ENCODE results near the gene TRIM29. TPM values are rescaled to one million over a fixed set of nuclear protein-coding genes. Genes with fewer than 3 reads are reported as not detected.
A peak's percentile ranks its signal among the peaks of the same experiment; 100 is the strongest.

Gene TRIM29
- total and polyA plus RNA-seq, 2 donors from 2014 or later = 0.65 to 32.9 TPM

GRCh38 chr11:120169981-120170698, 32.2 kb upstream of the TRIM29 start:
- Histone ChIP-seq H3K27me3 (ENCODE audit: control insufficient read depth, insufficient read depth, low read length) (no peaks in the 10 kb centered on the region), H3K9ac (ENCODE audit: low read length in 3 of 3) (no peak overlapping the region), H3K9me3 (ENCODE audit: control insufficient read depth in 2 of 3, insufficient read depth in 1 of 3, low read length in 3 of 3) (no peaks in the 10 kb centered on the region), H3K4me1 (ENCODE audit: control insufficient read depth in 2 of 3, insufficient read depth in 2 of 3, low read depth in 1 of 3, low read length in 3 of 3) (peaks cover 0 to 16% (median 0%) of the 10 kb centered on the region in 3 donors), H3K27ac (ENCODE audit: low read depth in 2 of 2, low read length in 2 of 2) (no peak overlapping the region), H3K36me3 (ENCODE audit: control insufficient read depth in 2 of 3, insufficient read depth in 3 of 3, low read length in 3 of 3) (no peaks in the 10 kb centered on the region), H3K4me3 (ENCODE audit: low read length in 3 of 3) (no peak overlapping the region)
- peak in 2 of 5 donors; percentile 70 to 82 for DNase-seq
- intact Hi-C loops (cut with DNase I) = loop anchor here (5.0 kb wide), 1 partner anchor 57 kb away; no protein-coding TSS in a partner anchor
- no peak for TF ChIP-seq CTCF (IDR thresholded peaks at IDR 0.05; ENCODE audit: borderline replicate concordance, extremely low read depth, insufficient read depth)
- no peak for FAIRE-seq

GRCh38 chr11:120168960-120169681, 31.2 kb upstream of the TRIM29 start:
- intact Hi-C loops (cut with DNase I) = no loop called here
- H3K27ac ChIP-seq (ENCODE audit: low read depth in 2 of 2, low read length in 2 of 2) = no peak overlapping the region
- no peaks in the 10 kb centered on the region for H3K36me3 ChIP-seq (ENCODE audit: control insufficient read depth in 2 of 3, insufficient read depth in 3 of 3, low read length in 3 of 3)
- peak; percentile 72 for TF ChIP-seq CTCF (IDR thresholded peaks at IDR 0.05; ENCODE audit: borderline replicate concordance, extremely low read depth, insufficient read depth)
- peak; percentile 83 to 89 (median 88) for DNase-seq
- no peaks in the 10 kb centered on the region for H3K27me3 ChIP-seq (ENCODE audit: control insufficient read depth, insufficient read depth, low read length)
- peak overlapping the region; percentile 26 to 60 (median 28) for H3K4me3 ChIP-seq (ENCODE audit: low read length in 3 of 3)
- H3K9ac ChIP-seq (ENCODE audit: low read length in 3 of 3) = peak overlapping the region in 1 of 3 donors; percentile 47
- peaks cover 0 to 16% (median 0%) of the 10 kb centered on the region in 3 donors for H3K4me1 ChIP-seq (ENCODE audit: control insufficient read depth in 2 of 3, insufficient read depth in 2 of 3, low read depth in 1 of 3, low read length in 3 of 3)
- FAIRE-seq = no peak
- H3K9me3 ChIP-seq (ENCODE audit: control insufficient read depth in 2 of 3, insufficient read depth in 1 of 3, low read length in 3 of 3) = no peaks in the 10 kb centered on the region

GRCh38 chr11:120168108-120168959, 30.4 kb upstream of the TRIM29 start:
- Histone ChIP-seq H3K4me1 (ENCODE audit: control insufficient read depth in 2 of 3, insufficient read depth in 2 of 3, low read depth in 1 of 3, low read length in 3 of 3) (peaks cover 0 to 16% (median 0%) of the 10 kb centered on the region in 3 donors), H3K9ac (ENCODE audit: low read length in 3 of 3) (peak overlapping the region in 1 of 3 donors; percentile 47), H3K9me3 (ENCODE audit: control insufficient read depth in 2 of 3, insufficient read depth in 1 of 3, low read length in 3 of 3) (no peaks in the 10 kb centered on the region), H3K27me3 (ENCODE audit: control insufficient read depth, insufficient read depth, low read length) (no peaks in the 10 kb centered on the region), H3K36me3 (ENCODE audit: control insufficient read depth in 2 of 3, insufficient read depth in 3 of 3, low read length in 3 of 3) (no peaks in the 10 kb centered on the region), H3K27ac (ENCODE audit: low read depth in 2 of 2, low read length in 2 of 2) (no peak overlapping the region), H3K4me3 (ENCODE audit: low read length in 3 of 3) (peak overlapping the region; percentile 26 to 60 (median 28))
- TF ChIP-seq CTCF (IDR thresholded peaks at IDR 0.05; ENCODE audit: borderline replicate concordance, extremely low read depth, insufficient read depth) = no peak
- DNase-seq (peak in 2 of 5 donors; percentile 59 to 72), FAIRE-seq (no peak)
- intact Hi-C loops (cut with DNase I) = no loop called here

Data from kidney (tissue), 14 donors.